Natural killer cell (primary cell): Measurements from ENCODE around the gene ZFTA. TPM values are rescaled to one million over a fixed set of nuclear protein-coding genes. Genes with fewer than 3 reads are reported as not detected.

Experiments used
- ATAC-seq, 3 donors: fragments of 150-1000 bp in 2 of 3; fragments of 200-7000 bp in 1 of 3; cut with Tn5 transposase; 1 replicate in 1 of 3; 2 replicates in 2 of 3; pipeline ENCODE4 v1.10.0; 2021; ENCODE audit warnings: mild to moderate bottlenecking in 2 of 3, moderate library complexity in 2 of 3
- DNase-seq, 2 donors: peaks; one replicate each; pipeline versions ENCODE4 v3.0.0 to v3.0.0-alpha.2; 2013 to 2021; ENCODE audit warnings: mixed read lengths in 1 of 2
- H3K27ac ChIP-seq: one replicate; pipeline ENCODE4 v1.5.1; 2013; ENCODE audit warnings: mild to moderate bottlenecking, low read length
- H3K27me3 ChIP-seq: one replicate; pipeline ENCODE4 v1.6.1; 2013; ENCODE audit warnings: low read length; ENCODE audit not compliant: control insufficient read depth, insufficient read depth
- H3K36me3 ChIP-seq: one replicate; pipeline ENCODE4 v1.6.1; 2013; ENCODE audit warnings: low read length; ENCODE audit not compliant: control insufficient read depth, insufficient read depth
- H3K4me1 ChIP-seq: one replicate; pipeline ENCODE4 v1.6.1; 2013; ENCODE audit warnings: low read length; ENCODE audit not compliant: control insufficient read depth, insufficient read depth
- H3K4me3 ChIP-seq: one replicate; pipeline ENCODE4 v1.5.1; 2013; ENCODE audit warnings: low read length
- H3K9me3 ChIP-seq: one replicate; pipeline ENCODE4 v1.6.1; 2013; ENCODE audit warnings: low read length; ENCODE audit not compliant: control insufficient read depth, insufficient read depth
- H3K27ac Mint-ChIP-seq, 2 donors: one replicate each; pipeline ENCODE4 v1.8.0; 2022; ENCODE audit warnings: mild to moderate bottlenecking in 2 of 2, mixed read lengths in 2 of 2, moderate library complexity in 1 of 2
- H3K27me3 Mint-ChIP-seq, 2 donors: one replicate each; pipeline ENCODE4 v1.8.0; 2022; ENCODE audit warnings: low read depth in 2 of 2, mixed read lengths in 2 of 2
- H3K36me3 Mint-ChIP-seq: one replicate; pipeline ENCODE4 v1.8.0; 2022; ENCODE audit warnings: mixed read lengths
- H3K4me1 Mint-ChIP-seq, 2 donors: one replicate each; pipeline ENCODE4 v1.8.0; 2022; ENCODE audit warnings: mixed read lengths in 2 of 2
- H3K4me3 Mint-ChIP-seq: one replicate; pipeline ENCODE4 v1.8.0; 2022; ENCODE audit warnings: mild to moderate bottlenecking, moderate library complexity, mixed read lengths
- H3K9me3 Mint-ChIP-seq, 2 donors: one replicate each; pipeline ENCODE4 v1.8.0; 2022; ENCODE audit warnings: mixed read lengths in 2 of 2
- CTCF ChIP-seq: fragments of 200-600 bp; IDR thresholded peaks from one replicate; pipeline ENCODE4 v1.8.0; 2022; ENCODE audit warnings: antibody characterized with exemption
- WGBS: methylation state at CpG from one replicate; pipeline ENCODE4 v1.1.7; 2013; ENCODE audit warnings: missing lambda C conversion rate; ENCODE audit not compliant: insufficient coverage; 5-methylcytosine and 5-hydroxymethylcytosine counted together
- intact Hi-C: fragments of 100-400 bp; cut with micrococcal nuclease; formaldehyde crosslinking; loops from one replicate; pipeline ENCODE4 v1.14.2; 2022
- total RNA-seq, 4 donors: library from RNA; stranded (reverse); fragments of 120-200 nt in 1 of 4; gene quantifications; one replicate each; pipeline versions ENCODE4 v1.2.3 to v1.2.4, GENCODE V29; 2013 to 2022

The ZFTA gene
- total RNA-seq, 3 donors from 2014 or later (not counting 1 experiment from before 2014, with no cell fraction given) = 3.7 to 5.3 (median 4.8) TPM

DNA sequence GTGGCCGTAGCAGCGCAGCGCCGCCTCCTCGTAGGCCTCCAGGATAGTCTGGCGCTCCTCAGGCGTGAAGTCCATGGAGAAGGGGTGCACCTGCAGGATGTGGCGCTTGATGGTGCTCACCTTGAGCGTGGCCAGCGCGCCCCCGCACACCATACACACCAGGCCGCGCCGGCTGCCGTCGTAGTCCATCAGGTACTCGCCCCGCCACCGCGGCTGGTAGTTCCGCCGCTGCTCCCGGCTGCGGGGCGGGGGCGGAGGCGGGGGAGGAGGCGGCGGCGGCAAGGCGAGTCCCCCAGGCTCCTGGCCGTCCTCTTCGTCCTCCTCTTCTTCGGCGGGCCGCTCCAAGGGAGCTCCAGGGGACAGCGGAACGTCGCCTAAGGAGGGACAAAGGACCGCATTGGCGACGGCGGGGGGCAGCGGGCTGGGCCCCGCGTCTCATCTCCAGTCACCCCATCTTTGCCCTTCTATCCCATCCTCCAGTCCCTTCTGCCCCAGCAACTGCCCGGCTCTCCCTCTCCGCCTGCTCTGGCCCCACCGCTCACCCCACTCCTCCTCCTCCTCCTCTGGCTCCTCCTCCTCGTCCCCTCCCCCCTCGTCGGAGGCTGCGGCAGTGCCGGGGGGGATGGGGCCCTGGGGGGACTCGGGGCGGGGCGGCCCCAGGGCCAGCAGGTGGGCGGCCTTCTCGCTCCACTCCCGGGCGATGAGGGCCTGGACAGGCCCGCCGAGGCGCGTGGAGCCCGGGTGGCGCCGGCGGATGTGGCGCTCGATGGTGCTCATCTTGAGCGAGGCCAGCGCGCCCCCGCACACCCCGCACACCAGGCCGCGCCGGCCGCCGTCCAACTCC, 4.9 kb downstream of the ZFTA start:
- Mint-ChIP-seq H3K4me3 (no peak overlapping the region), H3K27ac (no peak overlapping the region), H3K9me3 (no peaks in the 10 kb centered on the region), H3K27me3 (peaks cover 0 to 2% of the 10 kb centered on the region in 2 donors), H3K4me1 (peaks cover 7 to 9% of the 10 kb centered on the region in 2 donors), H3K36me3 (no peaks in the 10 kb centered on the region)
- intact Hi-C loops = no loop called here
- Histone ChIP-seq H3K9me3 (no peaks in the 10 kb centered on the region), H3K4me3 (no peak overlapping the region), H3K27ac (no peak overlapping the region), H3K4me1 (peaks cover 12% of the 10 kb centered on the region), H3K36me3 (no peaks in the 10 kb centered on the region), H3K27me3 (no peaks in the 10 kb centered on the region)
- no peak for ATAC-seq
- DNase-seq = no peak
- WGBS = 97% methylated on average over 82 of the region's 82 CpGs
- TF ChIP-seq CTCF = no peak

GRCh38 chr11:63762654-63763495, 5.7 kb downstream of the ZFTA start:
- no peak overlapping the region for H3K4me3 Mint-ChIP-seq
- Histone ChIP-seq H3K4me1 (peaks cover 11% of the 10 kb centered on the region), H3K4me3 (no peak overlapping the region), H3K27ac (no peak overlapping the region), H3K9me3 (no peaks in the 10 kb centered on the region), H3K36me3 (peaks cover 5% of the 10 kb centered on the region), H3K27me3 (no peaks in the 10 kb centered on the region)
- no peak overlapping the region for H3K27ac Mint-ChIP-seq
- no peaks in the 10 kb centered on the region for H3K9me3 Mint-ChIP-seq
- peaks cover 7 to 8% of the 10 kb centered on the region in 2 donors for H3K4me1 Mint-ChIP-seq
- H3K27me3 Mint-ChIP-seq = peaks cover 0 to 2% of the 10 kb centered on the region in 2 donors
- intact Hi-C loops = no loop called here
- no peak for ATAC-seq
- no peak for DNase-seq
- TF ChIP-seq CTCF = no peak
- WGBS = 96% methylated on average over 96 of the region's 96 CpGs
- H3K36me3 Mint-ChIP-seq = no peaks in the 10 kb centered on the region

GRCh38 chr11:63761931-63762653, 6.5 kb downstream of the ZFTA start:
- no peak for TF ChIP-seq CTCF
- no peaks in the 10 kb centered on the region for H3K27me3 ChIP-seq
- ATAC-seq = no peak
- H3K36me3 Mint-ChIP-seq = no peaks in the 10 kb centered on the region
- H3K4me1 Mint-ChIP-seq = peaks cover 0 to under 1% of the 10 kb centered on the region in 2 donors
- no peaks in the 10 kb centered on the region for H3K27me3 Mint-ChIP-seq
- H3K27ac Mint-ChIP-seq = no peak overlapping the region
- DNase-seq = no peak
- intact Hi-C loops = no loop called here
- no peak overlapping the region for H3K27ac ChIP-seq
- no peaks in the 10 kb centered on the region for H3K9me3 Mint-ChIP-seq
- no peak overlapping the region for H3K4me3 ChIP-seq
- H3K9me3 ChIP-seq = no peaks in the 10 kb centered on the region
- WGBS = 97% methylated on average over 34 of the region's 34 CpGs
- peaks cover 6% of the 10 kb centered on the region for H3K36me3 ChIP-seq
- no peak overlapping the region for H3K4me3 Mint-ChIP-seq
- H3K4me1 ChIP-seq = peaks cover 4% of the 10 kb centered on the region
